Dorsolateral prefrontal cortex (tissue), 118 donors: ENCODE data around the gene PDCD6IP. TPM values are rescaled to one million over a fixed set of nuclear protein-coding genes. Genes with fewer than 3 reads are reported as not detected.

Source experiments
- total RNA-seq, 120 experiments: library from RNA; stranded (reverse); gene quantifications; one replicate each; pipeline versions ENCODE4 v1.2.3 to v1.2.4, GENCODE V29; 2022

The PDCD6IP gene
- total RNA-seq, 120 experiments from 2014 or later = 129 to 240 (median 172) TPM

Other genes with a start within 250 kb of the PDCD6IP start
- 100 to 1,000 TPM; 160 to 469 (median 336) TPM for gene CLASP2, start 80.4 kb upstream of the PDCD6IP start, total RNA-seq